ENCODE results near the gene PDE6G.

DNA sequence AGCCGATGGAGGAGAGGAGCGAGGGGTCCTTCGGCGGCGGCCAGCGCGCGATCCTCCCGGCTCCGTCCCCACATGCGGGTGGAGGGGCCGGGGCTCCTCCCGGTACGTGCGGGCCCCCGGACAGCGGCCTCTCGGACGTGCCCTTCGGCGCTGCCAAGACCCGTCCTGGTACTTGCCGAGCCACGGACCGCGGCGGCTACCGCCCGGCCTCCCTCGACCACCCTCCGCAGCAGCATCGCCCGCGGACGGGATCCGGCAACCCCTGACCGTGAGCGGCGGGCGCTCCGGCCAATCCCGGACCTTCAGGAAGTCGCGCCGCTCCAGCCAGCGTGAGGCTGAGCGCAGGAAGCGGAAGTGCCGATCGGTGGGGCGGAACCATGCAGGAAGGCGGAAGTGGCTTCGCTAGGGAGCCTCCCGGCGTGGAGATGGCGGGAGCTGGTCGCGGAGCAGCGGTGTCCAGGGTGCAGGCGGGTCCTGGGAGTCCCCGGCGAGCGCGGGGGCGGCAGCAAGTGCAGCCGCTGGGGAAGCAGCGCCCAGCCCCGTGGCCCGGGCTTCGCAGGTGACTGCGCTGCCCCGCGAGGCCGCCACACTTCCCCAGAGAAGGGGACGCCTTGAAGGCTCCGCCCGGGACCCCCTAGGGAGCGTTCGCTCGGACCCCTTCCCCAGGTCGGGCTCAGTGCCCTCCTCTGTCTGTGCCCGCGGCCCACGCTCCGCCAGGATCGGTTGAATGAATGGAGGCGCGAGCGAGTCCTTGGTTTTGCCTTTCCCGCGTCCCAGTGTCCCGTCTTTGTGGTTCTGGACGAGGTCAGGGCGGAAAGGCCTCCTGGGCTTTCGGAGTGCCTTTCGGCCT lies 10.2 kb upstream of the PDE6G start, which contains the start of the genes CCDC137 and OXLD1:
- TF ChIP-seq MAFK (IDR thresholded peaks at IDR 0.05; ENCODE audit: low read depth, low read length) (no peak), RAD21 (IDR thresholded peaks at IDR 0.05; ENCODE audit: low read length) (no peak), MAZ (IDR thresholded peaks at IDR 0.05; ENCODE audit: borderline replicate concordance, low read depth, low read length) (no peak; the same call in 1 of the 2 replicates), POLR2A (IDR thresholded peaks at IDR 0.05; ENCODE audit: low read depth, low read length) (peak; percentile 81), FOS (IDR thresholded peaks at IDR 0.05; ENCODE audit: low read depth, low read length) (peak; percentile 33; the same call in 1 of the 2 replicates), BHLHE40 (IDR thresholded peaks at IDR 0.05; ENCODE audit: low read depth, low read length) (no peak)
- TF ChIP-seq, protein P1, sequence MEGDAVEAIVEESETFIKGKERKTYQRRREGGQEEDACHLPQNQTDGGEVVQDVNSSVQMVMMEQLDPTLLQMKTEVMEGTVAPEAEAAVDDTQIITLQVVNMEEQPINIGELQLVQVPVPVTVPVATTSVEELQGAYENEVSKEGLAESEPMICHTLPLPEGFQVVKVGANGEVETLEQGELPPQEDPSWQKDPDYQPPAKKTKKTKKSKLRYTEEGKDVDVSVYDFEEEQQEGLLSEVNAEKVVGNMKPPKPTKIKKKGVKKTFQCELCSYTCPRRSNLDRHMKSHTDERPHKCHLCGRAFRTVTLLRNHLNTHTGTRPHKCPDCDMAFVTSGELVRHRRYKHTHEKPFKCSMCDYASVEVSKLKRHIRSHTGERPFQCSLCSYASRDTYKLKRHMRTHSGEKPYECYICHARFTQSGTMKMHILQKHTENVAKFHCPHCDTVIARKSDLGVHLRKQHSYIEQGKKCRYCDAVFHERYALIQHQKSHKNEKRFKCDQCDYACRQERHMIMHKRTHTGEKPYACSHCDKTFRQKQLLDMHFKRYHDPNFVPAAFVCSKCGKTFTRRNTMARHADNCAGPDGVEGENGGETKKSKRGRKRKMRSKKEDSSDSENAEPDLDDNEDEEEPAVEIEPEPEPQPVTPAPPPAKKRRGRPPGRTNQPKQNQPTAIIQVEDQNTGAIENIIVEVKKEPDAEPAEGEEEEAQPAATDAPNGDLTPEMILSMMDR (conservative IDR thresholded peaks at IDR 0.05; ENCODE audit: low read depth, low read length), result no peak
